Nephron progenitor cell (in vitro differentiated cells): Measurements from ENCODE around the gene ERVFRD-1.

Experiments used
- DNase-seq: peaks from one replicate; pipeline ENCODE4 v3.0.0; 2021
- H3K27ac Mint-ChIP-seq: 2 replicates; pipeline ENCODE4 v1.8.0; 2021; ENCODE audit warnings: mild to moderate bottlenecking, moderate library complexity, mixed read lengths
- H3K27me3 Mint-ChIP-seq: 2 replicates; pipeline ENCODE4 v1.8.0; 2021; ENCODE audit warnings: mild to moderate bottlenecking, low read depth, mixed read lengths; ENCODE audit not compliant: poor library complexity
- H3K36me3 Mint-ChIP-seq: 2 replicates; pipeline ENCODE4 v1.8.0; 2021; ENCODE audit warnings: low read depth, mixed read lengths
- H3K4me1 Mint-ChIP-seq: 2 replicates; pipeline ENCODE4 v1.8.0; 2021; ENCODE audit warnings: mixed read lengths
- H3K4me3 Mint-ChIP-seq: 2 replicates; pipeline ENCODE4 v1.8.0; 2021; ENCODE audit warnings: mild to moderate bottlenecking, moderate library complexity, mixed read lengths
- H3K9me3 Mint-ChIP-seq: 2 replicates; pipeline ENCODE4 v1.8.0; 2021; ENCODE audit warnings: mild to moderate bottlenecking, moderate library complexity, mixed read lengths
- CTCF ChIP-seq: fragments of 200-600 bp; sonication (generic); IDR thresholded peaks from 2 replicates; pipeline ENCODE4 v1.5.0; 2021; ENCODE audit warnings: antibody characterized with exemption

ERVFRD-1 gene

DNA sequence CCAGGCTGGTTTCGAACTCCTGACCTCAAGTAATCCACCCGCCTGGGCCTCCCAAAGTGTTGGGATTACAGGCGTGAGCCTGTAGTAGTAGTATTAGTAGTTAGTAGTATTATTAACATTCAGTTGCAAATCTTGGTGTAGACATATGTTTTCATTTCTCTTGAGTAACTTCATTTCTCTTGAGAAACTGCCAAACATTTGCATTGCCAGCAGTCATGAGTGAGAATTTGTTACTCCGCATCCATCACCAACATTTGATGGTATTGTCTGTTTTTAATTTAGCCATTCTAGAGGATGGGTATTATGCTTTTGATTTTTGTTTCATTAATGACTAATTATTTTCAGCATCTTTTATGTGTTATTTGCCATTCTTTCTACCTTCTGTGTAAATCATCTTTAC, 1.5 kb upstream of the ERVFRD-1 start:
- Mint-ChIP-seq H3K4me3 (no peak overlapping the region), H3K36me3 (peaks cover 12% of the 10 kb centered on the region), H3K27ac (no peak overlapping the region), H3K9me3 (peaks cover 4% of the 10 kb centered on the region), H3K4me1 (peaks cover 28% of the 10 kb centered on the region), H3K27me3 (no peaks in the 10 kb centered on the region)
- no peak for DNase-seq
- TF ChIP-seq CTCF = no peak

- peaks cover 4% of the 10 kb centered on the region for H3K9me3 Mint-ChIP-seq
- H3K4me1 Mint-ChIP-seq = peaks cover 28% of the 10 kb centered on the region
- DNase-seq = no peak
- TF ChIP-seq CTCF = no peak
- peaks cover 23% of the 10 kb centered on the region for H3K36me3 Mint-ChIP-seq
- H3K27me3 Mint-ChIP-seq = no peaks in the 10 kb centered on the region
- H3K27ac Mint-ChIP-seq = no peak overlapping the region
- H3K4me3 Mint-ChIP-seq = no peak overlapping the region
Observed at GRCh38 chr6:11111769-11112437, 378 bp upstream of the ERVFRD-1 start.

GRCh38 chr6:11108726-11109125, 2.8 kb downstream of the ERVFRD-1 start:
- Mint-ChIP-seq H3K9me3 (peaks cover 19% of the 10 kb centered on the region), H3K36me3 (peaks cover 49% of the 10 kb centered on the region), H3K4me3 (no peak overlapping the region), H3K4me1 (peaks cover 28% of the 10 kb centered on the region), H3K27me3 (no peaks in the 10 kb centered on the region), H3K27ac (no peak overlapping the region)
- DNase-seq = no peak
- no peak for TF ChIP-seq CTCF

DNA sequence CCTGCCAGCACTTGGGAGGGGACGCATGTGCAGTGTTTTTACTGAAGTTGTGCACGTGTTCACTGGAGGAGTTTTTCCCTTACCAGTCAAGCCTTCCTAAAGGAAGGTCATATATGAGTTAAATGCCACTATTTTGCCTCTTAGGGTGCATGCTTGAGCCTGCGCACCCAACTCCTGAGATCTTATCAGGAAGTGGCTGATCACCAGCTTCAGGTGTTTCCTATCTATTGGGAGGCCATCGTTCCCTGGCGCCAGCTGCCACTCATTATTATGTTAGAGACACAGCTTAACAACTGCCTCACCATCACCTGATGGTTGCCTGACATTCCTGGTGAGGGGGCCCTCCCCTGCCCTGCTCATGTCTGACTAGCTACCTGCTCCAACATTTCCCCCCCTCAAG, 8.5 kb downstream of the ERVFRD-1 start:
- no peak for DNase-seq
- Mint-ChIP-seq H3K4me1 (no peaks in the 10 kb centered on the region), H3K36me3 (peaks cover 89% of the 10 kb centered on the region), H3K27me3 (peaks cover 2% of the 10 kb centered on the region), H3K27ac (no peak overlapping the region), H3K9me3 (peaks cover 59% of the 10 kb centered on the region), H3K4me3 (no peak overlapping the region)
- no peak for TF ChIP-seq CTCF

- DNase-seq = no peak
- peaks cover 59% of the 10 kb centered on the region for H3K9me3 Mint-ChIP-seq
- H3K27ac Mint-ChIP-seq = no peak overlapping the region
- H3K27me3 Mint-ChIP-seq = peaks cover 5% of the 10 kb centered on the region
- H3K36me3 Mint-ChIP-seq = peaks cover 83% of the 10 kb centered on the region
- H3K4me3 Mint-ChIP-seq = no peak overlapping the region
- peaks cover 2% of the 10 kb centered on the region for H3K4me1 Mint-ChIP-seq
- TF ChIP-seq CTCF = no peak
Observed at GRCh38 chr6:11101417-11101816, 10.1 kb downstream of the ERVFRD-1 start.

GRCh38 chr6:11098004-11098403, 13.5 kb downstream of the ERVFRD-1 start:
- peaks cover 23% of the 10 kb centered on the region for H3K4me1 Mint-ChIP-seq
- H3K36me3 Mint-ChIP-seq = peaks cover 59% of the 10 kb centered on the region
- no peak overlapping the region for H3K4me3 Mint-ChIP-seq
- DNase-seq = no peak
- TF ChIP-seq CTCF = no peak
- no peak overlapping the region for H3K27ac Mint-ChIP-seq
- peaks cover 37% of the 10 kb centered on the region for H3K9me3 Mint-ChIP-seq
- peaks cover 5% of the 10 kb centered on the region for H3K27me3 Mint-ChIP-seq
